Measurements from ENCODE around the gene UBAP1. TPM values are rescaled to one million over a fixed set of nuclear protein-coding genes. Genes with fewer than 3 reads are reported as not detected.

UBAP1 gene
- polyA plus RNA-seq, 1 of the 3 experiments (the other 2 are of a cell fraction) = 26.3 TPM

DNA sequence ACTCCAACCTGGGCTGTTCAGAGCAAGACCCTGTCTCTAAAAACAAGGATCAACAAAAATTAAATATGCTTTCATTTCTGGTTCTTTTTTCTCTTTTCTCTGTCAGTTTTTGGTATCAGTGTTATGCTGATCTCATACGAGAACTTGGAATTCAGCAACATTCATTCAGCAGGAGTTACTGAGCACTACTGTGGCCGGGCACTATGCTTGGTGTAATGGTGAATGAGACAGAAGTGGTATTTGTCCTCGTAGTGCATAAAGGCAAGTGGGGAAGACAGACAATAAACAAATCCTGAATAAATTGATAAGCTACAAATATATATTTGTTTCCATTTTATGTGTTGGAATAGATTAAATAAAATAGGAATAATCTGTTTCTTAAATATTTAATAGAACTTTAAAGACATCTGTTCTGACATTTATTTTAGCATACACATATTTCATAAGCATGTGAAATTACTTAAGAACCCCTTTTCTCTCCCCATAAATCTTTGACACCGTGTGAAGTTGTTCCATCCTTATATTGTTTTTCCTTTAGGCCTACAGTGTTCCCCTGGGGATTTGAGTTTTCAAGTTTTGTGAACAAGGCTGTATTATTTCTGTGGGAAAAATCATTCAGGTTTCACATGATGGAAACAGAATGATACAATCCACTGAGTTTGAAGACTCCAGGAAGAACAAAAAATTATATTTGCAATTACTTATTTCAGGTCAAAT is 24.6 kb downstream of the UBAP1 start:
- TF ChIP-seq, protein P1, sequence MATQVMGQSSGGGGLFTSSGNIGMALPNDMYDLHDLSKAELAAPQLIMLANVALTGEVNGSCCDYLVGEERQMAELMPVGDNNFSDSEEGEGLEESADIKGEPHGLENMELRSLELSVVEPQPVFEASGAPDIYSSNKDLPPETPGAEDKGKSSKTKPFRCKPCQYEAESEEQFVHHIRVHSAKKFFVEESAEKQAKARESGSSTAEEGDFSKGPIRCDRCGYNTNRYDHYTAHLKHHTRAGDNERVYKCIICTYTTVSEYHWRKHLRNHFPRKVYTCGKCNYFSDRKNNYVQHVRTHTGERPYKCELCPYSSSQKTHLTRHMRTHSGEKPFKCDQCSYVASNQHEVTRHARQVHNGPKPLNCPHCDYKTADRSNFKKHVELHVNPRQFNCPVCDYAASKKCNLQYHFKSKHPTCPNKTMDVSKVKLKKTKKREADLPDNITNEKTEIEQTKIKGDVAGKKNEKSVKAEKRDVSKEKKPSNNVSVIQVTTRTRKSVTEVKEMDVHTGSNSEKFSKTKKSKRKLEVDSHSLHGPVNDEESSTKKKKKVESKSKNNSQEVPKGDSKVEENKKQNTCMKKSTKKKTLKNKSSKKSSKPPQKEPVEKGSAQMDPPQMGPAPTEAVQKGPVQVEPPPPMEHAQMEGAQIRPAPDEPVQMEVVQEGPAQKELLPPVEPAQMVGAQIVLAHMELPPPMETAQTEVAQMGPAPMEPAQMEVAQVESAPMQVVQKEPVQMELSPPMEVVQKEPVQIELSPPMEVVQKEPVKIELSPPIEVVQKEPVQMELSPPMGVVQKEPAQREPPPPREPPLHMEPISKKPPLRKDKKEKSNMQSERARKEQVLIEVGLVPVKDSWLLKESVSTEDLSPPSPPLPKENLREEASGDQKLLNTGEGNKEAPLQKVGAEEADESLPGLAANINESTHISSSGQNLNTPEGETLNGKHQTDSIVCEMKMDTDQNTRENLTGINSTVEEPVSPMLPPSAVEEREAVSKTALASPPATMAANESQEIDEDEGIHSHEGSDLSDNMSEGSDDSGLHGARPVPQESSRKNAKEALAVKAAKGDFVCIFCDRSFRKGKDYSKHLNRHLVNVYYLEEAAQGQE (IDR thresholded peaks at IDR 0.05; ENCODE audit: low read depth, low read length) = no peak
- TF ChIP-seq, protein P2, sequence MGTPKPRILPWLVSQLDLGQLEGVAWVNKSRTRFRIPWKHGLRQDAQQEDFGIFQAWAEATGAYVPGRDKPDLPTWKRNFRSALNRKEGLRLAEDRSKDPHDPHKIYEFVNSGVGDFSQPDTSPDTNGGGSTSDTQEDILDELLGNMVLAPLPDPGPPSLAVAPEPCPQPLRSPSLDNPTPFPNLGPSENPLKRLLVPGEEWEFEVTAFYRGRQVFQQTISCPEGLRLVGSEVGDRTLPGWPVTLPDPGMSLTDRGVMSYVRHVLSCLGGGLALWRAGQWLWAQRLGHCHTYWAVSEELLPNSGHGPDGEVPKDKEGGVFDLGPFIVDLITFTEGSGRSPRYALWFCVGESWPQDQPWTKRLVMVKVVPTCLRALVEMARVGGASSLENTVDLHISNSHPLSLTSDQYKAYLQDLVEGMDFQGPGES (IDR thresholded peaks at IDR 0.05; ENCODE audit: low read depth, low read length) = no peak
- TF ChIP-seq, protein P3, sequence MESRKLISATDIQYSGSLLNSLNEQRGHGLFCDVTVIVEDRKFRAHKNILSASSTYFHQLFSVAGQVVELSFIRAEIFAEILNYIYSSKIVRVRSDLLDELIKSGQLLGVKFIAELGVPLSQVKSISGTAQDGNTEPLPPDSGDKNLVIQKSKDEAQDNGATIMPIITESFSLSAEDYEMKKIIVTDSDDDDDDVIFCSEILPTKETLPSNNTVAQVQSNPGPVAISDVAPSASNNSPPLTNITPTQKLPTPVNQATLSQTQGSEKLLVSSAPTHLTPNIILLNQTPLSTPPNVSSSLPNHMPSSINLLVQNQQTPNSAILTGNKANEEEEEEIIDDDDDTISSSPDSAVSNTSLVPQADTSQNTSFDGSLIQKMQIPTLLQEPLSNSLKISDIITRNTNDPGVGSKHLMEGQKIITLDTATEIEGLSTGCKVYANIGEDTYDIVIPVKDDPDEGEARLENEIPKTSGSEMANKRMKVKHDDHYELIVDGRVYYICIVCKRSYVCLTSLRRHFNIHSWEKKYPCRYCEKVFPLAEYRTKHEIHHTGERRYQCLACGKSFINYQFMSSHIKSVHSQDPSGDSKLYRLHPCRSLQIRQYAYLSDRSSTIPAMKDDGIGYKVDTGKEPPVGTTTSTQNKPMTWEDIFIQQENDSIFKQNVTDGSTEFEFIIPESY (IDR thresholded peaks at IDR 0.05; ENCODE audit: borderline replicate concordance, low read depth) = no peak
- no peak for TF ChIP-seq EP300 (IDR thresholded peaks at IDR 0.05; ENCODE audit: borderline replicate concordance in 1 of 2, low read depth in 1 of 2, low read length in 1 of 2)
- TF ChIP-seq, protein P4, sequence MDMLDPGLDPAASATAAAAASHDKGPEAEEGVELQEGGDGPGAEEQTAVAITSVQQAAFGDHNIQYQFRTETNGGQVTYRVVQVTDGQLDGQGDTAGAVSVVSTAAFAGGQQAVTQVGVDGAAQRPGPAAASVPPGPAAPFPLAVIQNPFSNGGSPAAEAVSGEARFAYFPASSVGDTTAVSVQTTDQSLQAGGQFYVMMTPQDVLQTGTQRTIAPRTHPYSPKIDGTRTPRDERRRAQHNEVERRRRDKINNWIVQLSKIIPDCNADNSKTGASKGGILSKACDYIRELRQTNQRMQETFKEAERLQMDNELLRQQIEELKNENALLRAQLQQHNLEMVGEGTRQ (IDR thresholded peaks at IDR 0.05; ENCODE audit: borderline replicate concordance, low read depth, low read length) = no peak
- no peak for TF ChIP-seq TEAD4 (IDR thresholded peaks at IDR 0.05; ENCODE audit: borderline replicate concordance, insufficient read depth)
- TF ChIP-seq RFX5 (IDR thresholded peaks at IDR 0.05; ENCODE audit: low read length) = no peak
- no peak for TF ChIP-seq CHD2 (IDR thresholded peaks at IDR 0.05; ENCODE audit: low read length, partially characterized antibody)
- TF ChIP-seq, protein P5, sequence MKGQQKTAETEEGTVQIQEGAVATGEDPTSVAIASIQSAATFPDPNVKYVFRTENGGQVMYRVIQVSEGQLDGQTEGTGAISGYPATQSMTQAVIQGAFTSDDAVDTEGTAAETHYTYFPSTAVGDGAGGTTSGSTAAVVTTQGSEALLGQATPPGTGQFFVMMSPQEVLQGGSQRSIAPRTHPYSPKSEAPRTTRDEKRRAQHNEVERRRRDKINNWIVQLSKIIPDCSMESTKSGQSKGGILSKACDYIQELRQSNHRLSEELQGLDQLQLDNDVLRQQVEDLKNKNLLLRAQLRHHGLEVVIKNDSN (IDR thresholded peaks at IDR 0.05; ENCODE audit: borderline replicate concordance, low read depth) = no peak
- TF ChIP-seq FOSL2 (IDR thresholded peaks at IDR 0.05; ENCODE audit: borderline replicate concordance, low read depth) = no peak
- TF ChIP-seq MAX (IDR thresholded peaks at IDR 0.05; ENCODE audit: low read depth) = no peak
- no peak for TF ChIP-seq RCOR1 (IDR thresholded peaks at IDR 0.05; ENCODE audit: low read length)
- TF ChIP-seq FOXJ3 (CRISPR knock-in tag; IDR thresholded peaks at IDR 0.05) = no peak
- no peak for TF ChIP-seq MXI1 (IDR thresholded peaks at IDR 0.05; ENCODE audit: low read depth, low read length)
- no peak for TF ChIP-seq NRF1 (IDR thresholded peaks at IDR 0.05; ENCODE audit: low read depth, low read length)
- TF ChIP-seq SMC3 (IDR thresholded peaks at IDR 0.05; ENCODE audit: low read depth, low read length) = no peak
- no peak overlapping the region for H2AFZ ChIP-seq (ENCODE audit: low read depth)
- H3F3A ChIP-seq (replicated peaks; ENCODE audit: insufficient read depth) = no peaks in the 10 kb centered on the region
- H3K9ac ChIP-seq = no peak overlapping the region
- H3K9me2 ChIP-seq = no peaks in the 10 kb centered on the region
- no peak overlapping the region for H3K4me2 ChIP-seq
- CTCF ChIA-PET = interaction anchor here (1.2 to 1.3 kb wide), 3 partner anchors 12 to 50 kb away, joined by 3 to 4 read pairs (median 4); no protein-coding TSS in a partner anchor
- no peaks in the 10 kb centered on the region; a peak in 1 of 4 replicates for H3K4me1 ChIP-seq (ENCODE audit: control insufficient read depth in 1 of 2, insufficient read depth in 2 of 2, low read depth in 1 of 2, low read length in 1 of 2)
- no peak overlapping the region for H3K4me3 ChIP-seq (ENCODE audit: low read depth in 2 of 2, low read length in 1 of 2)
- peaks cover 0 to 8% of the 10 kb centered on the region in 2 experiments for H3K36me3 ChIP-seq (replicated peaks in 1 of 2; ENCODE audit: control insufficient read depth in 1 of 2, insufficient read depth in 2 of 2, low read length in 1 of 2)
- H3K79me2 ChIP-seq (ENCODE audit: insufficient read depth) = peaks cover 91% of the 10 kb centered on the region
- peaks cover 45% of the 10 kb centered on the region for H4K20me1 ChIP-seq (ENCODE audit: insufficient read depth)
- no peak for DNase-seq
- no peaks in the 10 kb centered on the region for H3K9me3 ChIP-seq
- POLR2A ChIA-PET = no interaction called here
- no peak overlapping the region for H3K27ac ChIP-seq (ENCODE audit: low read depth in 2 of 2, low read length in 1 of 2)
- no peaks in the 10 kb centered on the region for H3K27me3 ChIP-seq (ENCODE audit: insufficient read depth)
- WGBS (ENCODE audit: low lambda C conversion rate) = 79% methylated on average over 4 of the region's 4 CpGs

Data from SK-N-SH (cell line).